Skin epidermis (tissue), 12 donors: ENCODE results near the gene WAS.
"Not testable (repeated sequence)": the region's sequence is repeated elsewhere in the genome, so short reads cannot be mapped to it uniquely, and the experiment has no call there.

Experiments used
- H3K27ac ChIP-seq, 21 experiments: fragments of 200-600 bp; sonication (generic) in 11 of 21; one replicate each; pipeline ENCODE4 v1.5.0; 2020; ENCODE audit warnings: mild to moderate bottlenecking in 3 of 21, inconsistent platforms in 2 of 21, moderate library complexity in 2 of 21
- H3K4me3 ChIP-seq, 7 experiments: fragments of 200-600 bp; sonication (generic) in 2 of 7; one replicate each; pipeline ENCODE4 v1.5.0; 2020; ENCODE audit warnings: inconsistent platforms in 2 of 7, mild to moderate bottlenecking in 2 of 7, moderate library complexity in 1 of 7

The WAS gene

GRCh38 chrX:48683411-48683982 is at the start of gene WAS:
Gene WAS, plus strand, starts transcription at chrX:48683799. Its CDS starts 55 bp downstream, at chrX:48683854.
- H3K4me3 ChIP-seq, result peak within 1 kb of the TSS; percentile 18 to 34 (median 22)
- H3K27ac ChIP-seq, result peak within 1 kb of the TSS in 17 of 21 experiments; percentile 35 to 89 (median 73)

- no peak overlapping the region for H3K4me3 ChIP-seq
- no peak overlapping the region for H3K27ac ChIP-seq
Measured at GRCh38 chrX:48636301-48636700, 47.3 kb upstream of the WAS start.

GRCh38 chrX:48636776-48637175 is 46.8 kb upstream of the WAS start:
- no peak overlapping the region for H3K27ac ChIP-seq
- H3K4me3 ChIP-seq, result no peak overlapping the region

- no peak overlapping the region for H3K4me3 ChIP-seq
- H3K27ac ChIP-seq, result no peak overlapping the region
Measured at GRCh38 chrX:48645669-48646068, 37.9 kb upstream of the WAS start.

GRCh38 chrX:48648336-48648751 is 35.3 kb upstream of the WAS start:
- no peak overlapping the region for H3K27ac ChIP-seq

GRCh38 chrX:48649102-48649501 is 34.5 kb upstream of the WAS start:
- H3K27ac ChIP-seq, result no peak overlapping the region
- no peak overlapping the region for H3K4me3 ChIP-seq

More at GRCh38 chrX:48648336-48648751, 35.3 kb upstream of the WAS start:
- H3K4me3 ChIP-seq, result no peak overlapping the region

GRCh38 chrX:48652055-48652579 is 31.5 kb upstream of the WAS start:
- H3K27ac ChIP-seq, H3K4me3 ChIP-seq: not testable (repeated sequence)

GRCh38 chrX:48654746-48655145 is 28.9 kb upstream of the WAS start:
- H3K4me3 ChIP-seq, result peak overlapping the region in 1 of 7 experiments; percentile 8

GRCh38 chrX:48659686-48660085 is 23.9 kb upstream of the WAS start:
- H3K4me3 ChIP-seq, result peak overlapping the region in 1 of 7 experiments; percentile 16
- not testable (repeated sequence) for H3K27ac ChIP-seq

More at GRCh38 chrX:48654746-48655145, 28.9 kb upstream of the WAS start:
- not testable (repeated sequence) for H3K27ac ChIP-seq

- no peak overlapping the region for H3K27ac ChIP-seq
- no peak overlapping the region for H3K4me3 ChIP-seq
Measured at GRCh38 chrX:48663241-48663640, 20.4 kb upstream of the WAS start.

- Histone ChIP-seq H3K27ac (no peak overlapping the region), H3K4me3 (no peak overlapping the region)
Measured at GRCh38 chrX:48664156-48664555, 19.4 kb upstream of the WAS start.

- Histone ChIP-seq H3K27ac (no peak overlapping the region), H3K4me3 (no peak overlapping the region)
Measured at GRCh38 chrX:48665991-48666390, 17.6 kb upstream of the WAS start.

GRCh38 chrX:48666649-48667048 is 16.9 kb upstream of the WAS start:
- Histone ChIP-seq H3K27ac (no peak overlapping the region), H3K4me3 (no peak overlapping the region)

- Histone ChIP-seq H3K4me3 (no peak overlapping the region), H3K27ac (no peak overlapping the region)
Measured at GRCh38 chrX:48667509-48667908, 16.1 kb upstream of the WAS start.

- H3K4me3 ChIP-seq, H3K27ac ChIP-seq: not testable (repeated sequence)
Measured at GRCh38 chrX:48668187-48668586, 15.4 kb upstream of the WAS start.

- peak overlapping the region; percentile 47 to 81 (median 66) for H3K4me3 ChIP-seq
- peak overlapping the region; percentile 67 to 92 (median 87) for H3K27ac ChIP-seq
Measured at GRCh38 chrX:48676106-48676892, 7.3 kb upstream of the WAS start.

- Histone ChIP-seq H3K4me3 (peak overlapping the region; percentile 47 to 81 (median 66)), H3K27ac (peak overlapping the region; percentile 67 to 92 (median 87))
Measured at GRCh38 chrX:48676893-48677270, 6.7 kb upstream of the WAS start.

- Histone ChIP-seq H3K27ac (peak overlapping the region in 2 of 21 experiments; percentile 67 to 89), H3K4me3 (no peak overlapping the region)
Measured at GRCh38 chrX:48677516-48677915, 6.1 kb upstream of the WAS start.

GRCh38 chrX:48680467-48680866 is 3.1 kb upstream of the WAS start:
- not testable (repeated sequence) for H3K4me3 ChIP-seq, H3K27ac ChIP-seq

- not testable (repeated sequence) for H3K4me3 ChIP-seq, H3K27ac ChIP-seq
Measured at GRCh38 chrX:48680925-48681324, 2.7 kb upstream of the WAS start.
